Stimulated activated CD4-positive, alpha-beta T cell treated with anti-CD3 and anti-CD28 coated beads, Interleukin-4, amount 100 ng/mL, for 48 hours (primary cell): ENCODE results near the gene C19orf85.
A peak's percentile ranks its signal among the peaks of the same experiment; 100 is the strongest.

ENCODE experiments used
- DNase-seq, 2 donors: peaks; one replicate each; pipeline ENCODE4 v3.0.0-alpha.2; 2020; ENCODE audit warnings: low read depth in 2 of 2

The C19orf85 gene

GRCh38 chr19:55489711-55490477 is 25.3 kb upstream of the C19orf85 start:
- no peak for DNase-seq

GRCh38 chr19:55488986-55489710 is 24.6 kb upstream of the C19orf85 start:
- no peak for DNase-seq

GRCh38 chr19:55487924-55488687 is 23.6 kb upstream of the C19orf85 start, which contains the start of gene SSC5D:
Gene SSC5D (plus strand): TSS chr19:55488436. CDS start chr19:55488590, 154 bp downstream.
- no peak for DNase-seq

- peak; percentile 55 to 58 for DNase-seq
These were observed 22.7 kb upstream of the C19orf85 start for GRCh38 chr19:55486971-55487923.

- no peak for DNase-seq
These were observed 21.8 kb upstream of the C19orf85 start for GRCh38 chr19:55486043-55486970.

GRCh38 chr19:55485439-55486011 is 21.0 kb upstream of the C19orf85 start:
- DNase-seq, result no peak

GRCh38 chr19:55484593-55485438 is 20.3 kb upstream of the C19orf85 start, which contains the start of gene NAT14:
Gene NAT14 (plus strand): TSS chr19:55485188. CDS start chr19:55485709, 521 bp downstream.
- peak; percentile 47 to 49 for DNase-seq

GRCh38 chr19:55483706-55484592 is 19.4 kb upstream of the C19orf85 start:
- DNase-seq, result no peak

GRCh38 chr19:55482967-55483705 is 18.6 kb upstream of the C19orf85 start:
- DNase-seq, result no peak

GRCh38 chr19:55482156-55482961 is 17.8 kb upstream of the C19orf85 start:
- DNase-seq, result no peak

- no peak for DNase-seq
These were observed 17.2 kb upstream of the C19orf85 start for GRCh38 chr19:55481794-55482155.

- DNase-seq, result no peak
These were observed 16.7 kb upstream of the C19orf85 start for GRCh38 chr19:55481148-55481793.

GRCh38 chr19:55479451-55480230 is 15.1 kb upstream of the C19orf85 start:
- DNase-seq, result no peak

GRCh38 chr19:55479045-55479444 is 14.5 kb upstream of the C19orf85 start:
- DNase-seq, result no peak

GRCh38 chr19:55478364-55478763 is 13.8 kb upstream of the C19orf85 start:
- DNase-seq, result no peak
